ENCODE data around the gene TSFM. TPM values are rescaled to one million over a fixed set of nuclear protein-coding genes. Genes with fewer than 3 reads are reported as not detected.

TSFM gene
- total RNA-seq, 2 donors from 2014 or later = 20.0 to 23.2 TPM

- Histone ChIP-seq H3K36me3 (peaks cover 85% of the 10 kb centered on the region), H3K27me3 (no peaks in the 10 kb centered on the region), H3K4me3 (no peak overlapping the region), H3K27ac (peak overlapping the region in 1 of 2 donors; percentile 2), H3K9me3 (no peaks in the 10 kb centered on the region), H3K4me1 (peaks cover 0 to 48% of the 10 kb centered on the region in 2 donors)
- DNase-seq (ENCODE audit: low spot score) = no peak
- TF ChIP-seq CTCF (IDR thresholded peaks at IDR 0.05) = no peak
Observed at GRCh38 chr12:57821474-57822214, 39.1 kb downstream of the TSFM start.

- H3K27ac ChIP-seq = peak overlapping the region; percentile 56 to 58
- TF ChIP-seq CTCF (IDR thresholded peaks at IDR 0.05) = no peak
- peaks cover 94% of the 10 kb centered on the region for H3K36me3 ChIP-seq
- no peaks in the 10 kb centered on the region for H3K9me3 ChIP-seq
- H3K27me3 ChIP-seq = no peaks in the 10 kb centered on the region
- H3K4me3 ChIP-seq = no peak overlapping the region
- no peak for DNase-seq (ENCODE audit: low spot score)
- peaks cover 0 to 48% of the 10 kb centered on the region in 2 donors for H3K4me1 ChIP-seq
Observed at GRCh38 chr12:57822392-57823130, 40.0 kb downstream of the TSFM start.

- peak overlapping the region; percentile 56 to 58 for H3K27ac ChIP-seq
- H3K27me3 ChIP-seq = no peaks in the 10 kb centered on the region
- peaks cover 0 to 41% of the 10 kb centered on the region in 2 donors for H3K4me1 ChIP-seq
- TF ChIP-seq CTCF (IDR thresholded peaks at IDR 0.05) = no peak
- H3K4me3 ChIP-seq = no peak overlapping the region
- no peaks in the 10 kb centered on the region for H3K9me3 ChIP-seq
- no peak for DNase-seq (ENCODE audit: low spot score)
- H3K36me3 ChIP-seq = peaks cover 100% of the 10 kb centered on the region
Observed at GRCh38 chr12:57823131-57823907, 40.7 kb downstream of the TSFM start.

GRCh38 chr12:57823908-57824640, 41.5 kb downstream of the TSFM start:
- no peak for TF ChIP-seq CTCF (IDR thresholded peaks at IDR 0.05)
- H3K27me3 ChIP-seq = no peaks in the 10 kb centered on the region
- peaks cover 100% of the 10 kb centered on the region for H3K36me3 ChIP-seq
- no peak overlapping the region for H3K4me3 ChIP-seq
- DNase-seq (ENCODE audit: low spot score) = no peak
- H3K4me1 ChIP-seq = peaks cover 0 to 40% of the 10 kb centered on the region in 2 donors
- H3K9me3 ChIP-seq = no peaks in the 10 kb centered on the region
- H3K27ac ChIP-seq = peak overlapping the region in 1 of 2 donors; percentile 58

- H3K36me3 ChIP-seq = peaks cover 94% of the 10 kb centered on the region
- no peak for TF ChIP-seq CTCF (IDR thresholded peaks at IDR 0.05)
- H3K9me3 ChIP-seq = no peaks in the 10 kb centered on the region
Observed at GRCh38 chr12:57825451-57825850, 42.9 kb downstream of the TSFM start.

More at GRCh38 chr12:57825451-57825850, 42.9 kb downstream of the TSFM start:
- no peaks in the 10 kb centered on the region for H3K27me3 ChIP-seq
- DNase-seq (ENCODE audit: low spot score) = no peak
- H3K27ac ChIP-seq = no peak overlapping the region
- H3K4me3 ChIP-seq = no peak overlapping the region
- peaks cover 0 to 53% of the 10 kb centered on the region in 2 donors for H3K4me1 ChIP-seq

Measured in right atrium auricular region (tissue), 2 donors.